GM21367 (cell line): ENCODE measurements around the gene CCL14.
"Not testable (repeated sequence)": the region's sequence is repeated elsewhere in the genome, so short reads cannot be mapped to it uniquely, and the experiment has no call there.

Experiments used
- ATAC-seq: cut with Tn5 transposase; IDR thresholded peaks from one replicate; pipeline ENCODE4 v1.9.1; 2021; ENCODE audit not compliant: unreplicated experiment

The CCL14 gene

DNA sequence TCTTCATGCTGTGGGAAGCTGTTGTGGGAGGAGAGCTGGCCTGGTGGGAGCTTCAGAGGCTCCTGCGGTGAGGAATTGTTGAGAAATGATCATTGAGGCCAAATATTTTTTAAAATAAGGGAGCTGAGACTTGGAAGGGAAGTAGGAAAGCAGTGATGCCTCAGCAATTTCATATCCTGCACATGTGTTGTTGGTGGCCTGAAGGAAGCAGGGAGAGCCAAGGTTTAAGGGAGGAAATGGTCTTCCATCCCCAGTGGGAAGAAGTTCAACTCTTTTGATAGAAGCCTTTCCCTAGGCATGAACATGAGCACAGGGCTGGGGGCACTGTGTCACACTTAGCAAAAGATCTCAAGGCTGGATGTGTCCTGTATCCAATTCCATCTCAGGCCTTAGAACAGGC, at the start of gene CCL14:
CCL14 (minus strand) TSS at position 87 of the 400 bp plus-strand sequence; CDS start at position 7, 80 bp downstream.
- no peak for ATAC-seq

DNA sequence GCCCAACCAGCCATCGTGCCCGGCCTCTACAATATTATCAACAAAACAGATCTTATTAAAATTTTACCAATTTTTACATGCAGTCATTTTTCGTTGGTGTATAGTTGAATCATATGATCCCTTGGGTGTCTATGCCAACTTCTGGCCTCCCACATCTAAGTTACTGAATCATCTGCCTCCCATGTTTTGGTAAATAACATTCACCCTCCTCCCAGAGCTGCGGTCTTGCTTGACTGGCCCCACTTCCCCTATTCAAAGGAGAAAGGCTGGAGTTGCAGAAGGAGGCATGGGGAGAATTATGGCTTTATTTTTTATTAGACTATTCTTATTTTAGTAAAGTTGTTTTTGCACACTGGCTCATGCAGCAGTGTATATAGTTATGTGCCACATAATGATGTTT, 49.7 kb upstream of the CCL14 start:
- no peak for ATAC-seq

GRCh38 chr17:36034127-36034526, 47.6 kb upstream of the CCL14 start:
- ATAC-seq: no peak

- ATAC-seq: no peak
Observed at GRCh38 chr17:36030956-36031355, 44.4 kb upstream of the CCL14 start.

GRCh38 chr17:36027761-36028160, 41.2 kb upstream of the CCL14 start:
- ATAC-seq: no peak

- ATAC-seq: no peak
Observed at GRCh38 chr17:36024106-36024869, 37.8 kb upstream of the CCL14 start.

GRCh38 chr17:36019423-36019822, 32.9 kb upstream of the CCL14 start:
- no peak for ATAC-seq

DNA sequence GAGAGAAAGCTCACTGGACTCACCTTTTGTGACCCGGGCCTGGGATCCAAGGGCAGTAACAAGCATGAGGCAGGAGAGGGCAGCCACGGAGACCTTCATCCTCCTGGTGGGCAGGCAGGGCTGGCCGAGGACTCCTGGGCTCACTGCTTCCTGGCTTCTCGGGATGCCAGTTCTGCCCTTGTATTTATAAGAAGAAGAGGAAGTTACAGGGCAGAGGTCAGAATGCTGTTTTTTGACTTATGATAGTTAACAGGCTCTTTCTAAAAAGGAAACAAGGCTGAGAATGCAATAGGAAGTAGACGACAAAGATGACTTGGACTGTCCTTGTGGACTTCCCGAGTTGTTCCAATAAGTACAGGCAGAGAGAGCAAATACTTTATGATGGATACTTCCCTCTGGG, 31.3 kb upstream of the CCL14 start, which contains the start of gene CCL23:
CCL23 (minus strand) TSS at position 174 of the 400 bp plus-strand sequence; CDS start at position 99, 75 bp downstream.
- no peak for ATAC-seq

- ATAC-seq: no peak
Observed at GRCh38 chr17:36016555-36016954, 30.0 kb upstream of the CCL14 start.

- not testable (repeated sequence) for ATAC-seq
Observed at GRCh38 chr17:36015895-36016294, 29.4 kb upstream of the CCL14 start.

GRCh38 chr17:36014946-36015345, 28.4 kb upstream of the CCL14 start:
- ATAC-seq: no peak

DNA sequence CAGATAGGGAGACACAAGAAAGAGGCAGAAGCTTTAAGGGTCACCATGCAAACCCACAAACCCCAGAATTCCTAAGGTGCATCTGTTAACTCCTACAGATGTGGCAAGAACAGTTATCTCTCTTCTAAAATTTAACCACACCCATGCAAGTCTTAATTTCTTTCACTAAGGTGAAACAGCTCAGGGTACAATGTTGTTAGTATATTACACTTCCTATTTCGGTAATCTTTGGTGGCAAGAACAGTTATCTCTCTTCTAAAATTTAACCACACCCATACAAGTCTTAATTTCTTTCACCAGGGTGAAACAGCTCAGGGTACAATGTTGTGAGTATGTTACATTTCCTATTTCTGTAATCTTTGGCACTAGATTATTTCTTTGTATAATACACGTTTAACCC, 24.7 kb upstream of the CCL14 start:
- no peak for ATAC-seq

GRCh38 chr17:36008998-36009665, 22.6 kb upstream of the CCL14 start:
- ATAC-seq: no peak

DNA sequence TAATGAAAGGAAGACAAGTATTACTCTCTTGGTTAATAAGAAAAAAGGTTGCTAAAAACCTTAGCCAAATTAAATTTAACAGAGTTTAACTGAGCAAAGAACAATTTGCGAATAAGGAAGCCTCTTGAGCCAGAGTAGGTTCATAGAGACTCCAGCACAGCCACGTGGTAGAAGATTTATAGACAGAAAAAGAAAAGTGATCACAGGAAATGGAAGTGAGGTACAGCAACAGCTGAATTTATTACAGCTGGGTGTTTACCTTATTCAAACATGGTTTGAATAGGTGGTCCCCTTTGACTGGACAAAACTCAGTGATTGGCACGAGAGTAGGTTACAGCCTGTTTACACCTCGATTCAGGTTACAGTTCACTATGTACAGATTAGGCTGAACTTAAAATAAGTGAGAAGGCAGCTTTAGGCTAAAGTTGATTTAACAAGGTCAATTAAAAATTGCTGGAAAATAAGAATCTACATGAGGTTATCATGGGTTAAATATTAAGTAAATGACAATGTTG, 18.1 kb upstream of the CCL14 start:
- ATAC-seq: no peak

DNA sequence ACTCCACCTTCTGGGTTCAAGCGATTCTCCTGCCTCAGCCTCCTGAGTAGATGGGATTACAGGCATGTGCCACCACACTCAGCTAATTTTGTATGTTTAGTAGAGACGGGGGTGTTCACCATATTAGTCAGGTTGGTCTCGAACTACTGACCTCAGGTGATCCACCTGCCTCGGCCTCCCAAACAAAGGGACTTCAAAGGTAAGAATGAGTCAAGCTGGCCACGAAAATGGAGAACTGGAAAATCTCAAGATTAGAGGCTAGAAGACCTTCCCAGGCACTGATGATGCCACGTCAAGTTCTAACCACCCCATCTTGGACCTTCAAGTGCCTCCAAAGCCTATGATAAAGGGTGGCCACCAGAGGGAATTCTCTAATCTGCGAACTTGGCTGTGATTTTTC, 16.1 kb upstream of the CCL14 start:
- ATAC-seq: no peak

GRCh38 chr17:36001862-36002603, 15.5 kb upstream of the CCL14 start:
- ATAC-seq: no peak

GRCh38 chr17:36001110-36001771, 14.7 kb upstream of the CCL14 start, which contains the start of gene CCL15:
TSS of gene CCL15 (minus strand) at chr17:36001553. CDS start at chr17:36001492, 61 bp downstream.
- no peak for ATAC-seq

DNA sequence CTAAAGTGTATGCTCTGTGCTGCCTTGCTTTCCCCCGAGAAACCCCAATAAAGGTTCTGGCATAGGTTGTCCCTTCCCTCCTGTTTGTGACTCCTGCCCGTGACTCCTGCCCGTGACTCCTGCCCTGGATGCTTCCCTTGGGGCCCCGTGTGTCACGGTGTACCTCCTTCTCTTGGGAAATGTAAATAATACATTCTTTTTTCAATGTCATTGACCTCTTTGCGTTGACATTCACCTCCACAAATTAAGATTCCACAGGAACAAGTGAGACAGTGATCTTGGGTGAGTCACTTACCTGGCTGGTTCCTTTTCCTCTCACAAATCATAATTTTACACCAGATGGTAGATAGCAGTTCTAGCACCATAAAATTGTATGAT, 14.2 kb upstream of the CCL14 start:
- ATAC-seq: no peak

DNA sequence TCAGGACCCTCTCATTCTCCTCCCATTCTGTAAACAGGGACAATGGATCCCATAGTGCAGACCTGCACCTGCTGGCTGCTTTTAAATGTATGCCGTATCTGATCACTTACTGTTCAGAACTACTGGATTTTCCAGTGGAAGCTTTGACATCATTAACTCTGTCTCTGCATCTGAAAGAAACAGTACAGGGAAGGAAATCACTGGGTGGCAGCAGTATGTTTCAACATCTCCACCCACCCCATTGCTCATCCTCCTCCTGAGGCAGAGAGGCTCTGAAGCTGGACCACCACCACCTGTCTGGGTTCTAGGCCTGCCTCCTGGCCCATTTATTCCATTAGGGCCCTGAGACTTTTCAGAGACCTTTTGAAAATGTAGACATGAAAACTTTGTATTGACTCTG, 12.2 kb upstream of the CCL14 start:
- ATAC-seq: no peak

DNA sequence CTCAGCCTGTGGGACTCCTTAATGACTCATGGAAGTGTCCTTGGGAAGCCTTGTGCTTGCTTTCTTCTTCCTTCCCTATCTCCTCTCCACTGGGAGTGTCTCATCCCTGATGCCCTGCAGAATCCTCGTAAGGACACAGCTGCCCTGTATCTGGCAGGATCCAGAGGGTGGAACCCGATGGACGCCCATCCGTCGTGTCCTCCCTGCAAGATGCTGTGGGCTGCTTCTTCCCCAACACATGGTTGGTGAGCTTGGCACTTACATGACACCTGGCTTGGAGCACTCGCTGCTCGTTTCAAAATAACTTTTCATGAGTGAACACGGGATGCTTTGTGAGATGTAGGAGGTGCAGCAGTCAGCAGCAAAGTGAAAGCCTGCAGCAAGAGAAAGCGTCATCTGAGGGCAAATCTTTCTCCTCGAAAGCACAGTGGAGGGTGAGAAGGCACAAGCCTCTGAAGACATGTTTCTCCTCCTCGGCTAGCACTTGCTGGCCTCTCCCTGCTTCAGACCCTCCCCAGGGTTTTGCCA, 11.6 kb upstream of the CCL14 start:
- no peak for ATAC-seq

- ATAC-seq: not testable (repeated sequence)
Observed at GRCh38 chr17:35995346-35995745, 8.8 kb upstream of the CCL14 start.
